Activated T-helper 2 cell treated with anti-CD3 and anti-CD28 coated beads, Interferon-gamma antibody, Interleukin-2, Interleukin-4, amounts not matched to agents 10 μg/mL and 5 μg/mL and 100 μg/mL, durations not matched to agents 14 hours and 24 hours and 36 hours (primary cell): ENCODE measurements around the gene PRRC2C. TPM values are rescaled to one million over a fixed set of nuclear protein-coding genes. Genes with fewer than 3 reads are reported as not detected.
"Not testable (repeated sequence)": the region's sequence is repeated elsewhere in the genome, so short reads cannot be mapped to it uniquely, and the experiment has no call there.

Source experiments
- DNase-seq: peaks from one replicate; pipeline ENCODE4 v3.0.0; 2021; ENCODE audit warnings: low spot score
- H3K27ac Mint-ChIP-seq: one replicate; pipeline ENCODE4 v1.8.0; 2021; ENCODE audit warnings: mixed read lengths
- H3K27me3 Mint-ChIP-seq: one replicate; pipeline ENCODE4 v1.8.0; 2021; ENCODE audit warnings: low read depth, mixed read lengths
- H3K36me3 Mint-ChIP-seq: one replicate; pipeline ENCODE4 v1.8.0; 2021; ENCODE audit warnings: low read depth, mixed read lengths
- H3K4me1 Mint-ChIP-seq: one replicate; pipeline ENCODE4 v1.8.0; 2021; ENCODE audit warnings: low read depth, mixed read lengths
- H3K4me3 Mint-ChIP-seq: one replicate; pipeline ENCODE4 v1.8.0; 2021; ENCODE audit warnings: low read depth, mild to moderate bottlenecking, moderate library complexity, mixed read lengths
- H3K9me3 Mint-ChIP-seq: one replicate; pipeline ENCODE4 v1.8.0; 2021; ENCODE audit warnings: mixed read lengths
- intact Hi-C: fragments of 100-400 bp; cut with micrococcal nuclease; formaldehyde crosslinking; loops from one replicate; pipeline ENCODE4 v1.15.1; 2023
- total RNA-seq: library from RNA; stranded (reverse); gene quantifications from 2 replicates; pipeline ENCODE4 v1.2.3, GENCODE V29; 2022

PRRC2C gene
- 269 and 286 TPM in 2 replicates for total RNA-seq

- peak within 1 kb of the TSS; percentile 93 for H3K4me3 Mint-ChIP-seq
- H3K4me1 Mint-ChIP-seq = peaks cover 40% of the 10 kb centered on the region
- H3K9me3 Mint-ChIP-seq = no peaks in the 10 kb centered on the region
- intact Hi-C loops = loop anchor here (1.0 to 5.0 kb wide), 7 partner anchors 15 to 1047 kb away; partner anchors contain the start of genes FMO4, METTL13, SUCO and VAMP4
- H3K27me3 Mint-ChIP-seq = no peaks in the 10 kb centered on the region
- peak; percentile 92 for DNase-seq
- H3K36me3 Mint-ChIP-seq = peaks cover 31% of the 10 kb centered on the region
- H3K27ac Mint-ChIP-seq = peak within 1 kb of the TSS; percentile 91
These were observed at the start of gene PRRC2C for GRCh38 chr1:171485375-171486047. TSS of gene PRRC2C (plus strand) at chr1:171485530. CDS start at chr1:171512089, 26,559 bp downstream.

DNA sequence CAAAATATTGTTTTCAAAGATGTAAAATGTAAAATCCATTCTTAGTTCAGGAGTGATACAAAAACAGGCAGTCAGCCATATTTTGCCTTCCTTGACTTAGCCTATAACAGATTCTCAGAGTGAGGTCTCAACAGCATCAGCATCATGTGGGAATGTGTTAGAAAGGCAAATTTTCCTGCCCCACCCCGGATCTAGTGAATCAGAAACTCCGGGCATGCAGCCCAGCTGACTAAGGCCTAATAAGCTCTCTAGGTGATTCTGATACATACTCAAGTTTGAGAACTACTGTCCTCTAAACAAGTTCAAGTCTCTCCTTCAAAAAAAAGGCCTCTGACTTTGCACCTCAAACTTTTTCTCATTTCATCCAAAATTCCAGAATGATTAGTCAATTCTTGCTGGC is 46.9 kb upstream of the PRRC2C start:
- Mint-ChIP-seq H3K27ac (no peak overlapping the region), H3K4me3 (no peak overlapping the region), H3K4me1 (peaks cover 7% of the 10 kb centered on the region), H3K36me3 (no peaks in the 10 kb centered on the region), H3K27me3 (no peaks in the 10 kb centered on the region), H3K9me3 (no peaks in the 10 kb centered on the region)
- intact Hi-C loops = no loop called here
- no peak for DNase-seq

GRCh38 chr1:171440201-171440600 is 45.1 kb upstream of the PRRC2C start:
- DNase-seq, H3K36me3 Mint-ChIP-seq, H3K9me3 Mint-ChIP-seq, H3K27me3 Mint-ChIP-seq, H3K4me3 Mint-ChIP-seq, H3K27ac Mint-ChIP-seq, H3K4me1 Mint-ChIP-seq, intact Hi-C loops: not testable (repeated sequence)

DNA sequence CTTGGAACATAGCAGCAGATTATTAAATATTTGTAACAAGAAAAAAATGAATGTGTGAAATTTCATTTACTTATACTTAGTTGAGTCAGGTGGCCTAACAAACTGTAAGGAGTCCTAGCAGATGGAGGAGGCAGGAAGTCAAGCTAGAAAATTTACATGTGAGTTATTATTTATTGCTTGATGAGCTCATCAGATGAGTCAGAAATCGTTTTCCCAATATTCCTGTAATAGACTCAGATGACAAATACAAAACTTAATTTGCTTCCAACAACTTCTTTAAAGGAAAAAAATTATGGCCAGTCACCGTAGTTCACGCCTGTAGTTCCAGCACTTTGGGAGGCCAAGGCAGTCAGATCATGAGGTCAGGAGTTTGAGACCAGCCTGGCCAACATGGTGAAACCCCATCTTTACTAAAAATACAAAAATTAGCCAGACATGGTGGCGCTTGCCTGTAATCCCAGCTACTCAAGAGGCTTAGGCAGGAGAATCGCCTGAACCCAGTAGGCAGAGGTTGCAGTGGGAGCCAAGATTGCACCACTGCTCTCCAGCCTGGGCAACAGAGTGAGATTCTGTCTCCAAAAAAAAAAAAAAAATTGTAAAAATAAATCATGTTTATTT is 43.9 kb upstream of the PRRC2C start:
- H3K4me1 Mint-ChIP-seq, H3K27me3 Mint-ChIP-seq, H3K4me3 Mint-ChIP-seq, intact Hi-C loops, H3K9me3 Mint-ChIP-seq, H3K36me3 Mint-ChIP-seq, DNase-seq, H3K27ac Mint-ChIP-seq: not testable (repeated sequence)

DNA sequence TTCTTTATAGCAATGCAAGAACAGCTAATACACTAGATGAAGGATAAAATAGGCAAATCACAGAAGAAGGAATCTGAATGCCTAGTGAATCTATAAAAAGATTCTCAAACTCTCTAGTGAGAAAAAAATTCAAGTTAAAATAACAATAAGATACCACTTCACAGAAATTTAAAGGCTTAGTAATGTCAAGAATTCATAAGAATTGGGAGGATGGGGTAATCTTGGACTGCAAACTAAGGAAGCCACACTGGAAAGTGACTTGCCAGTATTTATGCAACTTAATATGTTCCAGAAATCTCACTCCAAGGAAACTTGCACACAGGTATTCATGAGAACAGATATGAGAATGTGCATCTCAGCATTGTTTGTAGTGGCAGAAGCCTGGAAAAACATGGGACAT is 38.9 kb upstream of the PRRC2C start:
- H3K27me3 Mint-ChIP-seq = no peaks in the 10 kb centered on the region
- H3K36me3 Mint-ChIP-seq = no peaks in the 10 kb centered on the region
- no peak overlapping the region for H3K4me3 Mint-ChIP-seq
- no peak for DNase-seq
- no peak overlapping the region for H3K27ac Mint-ChIP-seq
- no peaks in the 10 kb centered on the region for H3K9me3 Mint-ChIP-seq
- no peaks in the 10 kb centered on the region for H3K4me1 Mint-ChIP-seq
- intact Hi-C loops = no loop called here

DNA sequence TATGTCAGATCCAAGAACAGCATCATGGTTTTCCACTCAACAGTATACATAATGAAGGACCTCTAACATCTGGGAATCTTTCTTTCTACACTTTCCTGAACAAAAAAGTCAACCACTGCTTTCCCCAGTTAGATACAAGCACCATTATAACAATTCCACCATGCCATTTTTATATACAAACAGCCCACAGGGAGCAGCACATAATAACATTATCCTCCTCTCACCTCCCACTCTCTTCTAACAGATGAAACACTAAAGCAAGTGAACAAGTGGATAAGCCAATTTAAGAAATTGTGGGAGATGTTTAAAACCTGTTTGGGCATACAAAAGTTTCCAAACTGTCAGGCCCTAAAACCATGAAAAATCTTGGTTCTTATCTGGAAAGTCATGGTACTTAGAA is 29.4 kb upstream of the PRRC2C start:
- no peak for DNase-seq
- intact Hi-C loops = no loop called here
- H3K4me3 Mint-ChIP-seq = no peak overlapping the region
- no peaks in the 10 kb centered on the region for H3K4me1 Mint-ChIP-seq
- no peaks in the 10 kb centered on the region for H3K27me3 Mint-ChIP-seq
- no peaks in the 10 kb centered on the region for H3K9me3 Mint-ChIP-seq
- no peak overlapping the region for H3K27ac Mint-ChIP-seq
- no peaks in the 10 kb centered on the region for H3K36me3 Mint-ChIP-seq

- Mint-ChIP-seq H3K4me3 (no peak overlapping the region), H3K9me3 (no peaks in the 10 kb centered on the region), H3K27me3 (no peaks in the 10 kb centered on the region), H3K27ac (no peak overlapping the region), H3K36me3 (no peaks in the 10 kb centered on the region), H3K4me1 (no peaks in the 10 kb centered on the region)
- intact Hi-C loops = no loop called here
- DNase-seq = no peak
These were observed 27.9 kb upstream of the PRRC2C start for GRCh38 chr1:171457412-171457811.

DNA sequence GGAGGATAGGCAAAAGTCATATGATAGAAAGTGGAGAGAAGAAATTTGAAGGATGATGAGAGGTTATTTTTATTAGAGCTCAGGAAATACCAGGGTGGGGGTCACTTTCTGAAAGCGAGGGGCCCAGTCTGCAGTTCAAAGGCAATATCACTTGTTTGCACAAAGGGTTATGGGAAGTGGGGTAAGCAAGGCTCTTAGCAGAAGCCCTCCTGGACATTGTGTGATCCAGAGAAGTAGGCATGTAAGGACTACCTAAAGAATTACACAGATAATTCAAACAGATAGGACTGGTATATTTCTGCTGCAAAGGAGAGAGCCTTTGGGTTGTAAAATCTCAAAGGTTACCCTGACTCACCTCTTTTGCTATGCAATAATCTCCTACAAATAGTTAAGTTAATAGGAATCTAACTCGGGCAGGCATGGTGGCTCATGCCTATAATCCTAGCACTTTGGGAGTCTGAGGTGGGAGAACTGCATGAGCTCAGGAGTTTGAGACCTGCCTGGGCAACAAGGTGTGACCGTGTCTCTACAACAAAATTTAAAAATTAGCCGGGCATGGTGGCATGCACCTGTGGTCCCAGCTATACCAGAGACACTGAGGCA is 25.2 kb upstream of the PRRC2C start:
- intact Hi-C loops = no loop called here
- no peak for DNase-seq
- no peak overlapping the region for H3K27ac Mint-ChIP-seq
- H3K36me3 Mint-ChIP-seq = no peaks in the 10 kb centered on the region
- H3K9me3 Mint-ChIP-seq = no peaks in the 10 kb centered on the region
- H3K27me3 Mint-ChIP-seq = peaks cover 2% of the 10 kb centered on the region
- H3K4me3 Mint-ChIP-seq = no peak overlapping the region
- no peaks in the 10 kb centered on the region for H3K4me1 Mint-ChIP-seq

DNA sequence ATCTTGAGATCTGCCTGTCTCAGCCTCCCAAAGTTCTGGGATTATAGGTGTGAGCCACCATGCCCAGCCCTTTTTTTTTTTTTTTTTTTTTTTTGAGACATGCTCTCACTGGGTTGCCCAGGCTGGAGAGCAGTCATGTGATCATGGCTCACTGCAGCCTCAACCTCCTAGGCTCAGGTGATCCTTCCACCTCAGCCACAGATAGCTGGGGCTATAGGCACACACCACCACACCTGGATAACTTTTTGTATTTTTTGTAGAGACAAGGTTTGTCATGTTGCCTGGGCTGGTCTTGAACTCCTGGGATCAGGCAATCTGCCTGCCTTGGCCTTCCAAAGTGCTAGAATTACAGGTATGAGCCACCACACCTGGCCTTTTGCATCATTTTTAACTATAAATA is 17.7 kb upstream of the PRRC2C start:
- H3K4me3 Mint-ChIP-seq = no peak overlapping the region
- intact Hi-C loops = no loop called here
- no peak overlapping the region for H3K27ac Mint-ChIP-seq
- no peaks in the 10 kb centered on the region for H3K9me3 Mint-ChIP-seq
- H3K36me3 Mint-ChIP-seq = no peaks in the 10 kb centered on the region
- peaks cover 2% of the 10 kb centered on the region for H3K27me3 Mint-ChIP-seq
- no peak for DNase-seq
- H3K4me1 Mint-ChIP-seq = no peaks in the 10 kb centered on the region

DNA sequence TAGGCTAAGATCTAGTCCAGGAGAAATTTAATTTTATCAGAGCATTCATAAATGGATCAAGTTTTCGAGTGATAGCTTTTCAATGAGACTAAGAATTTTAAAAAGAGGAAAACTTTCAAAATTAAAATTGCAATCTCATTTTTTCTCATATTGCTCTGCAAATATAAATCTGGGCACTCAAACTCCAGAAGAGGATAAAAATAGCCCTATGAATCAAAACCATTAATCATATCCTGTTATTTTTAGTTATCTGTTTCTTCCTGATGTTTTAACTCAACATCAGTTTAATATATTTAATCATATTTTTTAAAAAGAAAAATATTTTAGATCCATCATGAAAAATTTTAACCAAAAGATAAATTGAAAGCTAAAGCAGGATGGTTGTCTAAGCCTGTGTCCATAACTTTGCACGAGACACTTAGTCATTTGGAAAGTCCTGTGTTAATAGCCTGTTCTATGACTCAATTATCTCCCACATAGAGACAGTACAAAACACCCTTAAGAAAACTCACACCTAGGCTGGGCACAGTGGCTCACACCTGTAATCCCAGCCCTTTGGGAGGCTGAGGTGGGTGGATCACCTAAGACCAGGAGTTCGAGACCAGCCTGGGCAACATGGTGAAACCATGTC is 17.1 kb upstream of the PRRC2C start:
- no peak overlapping the region for H3K27ac Mint-ChIP-seq
- no peaks in the 10 kb centered on the region for H3K4me1 Mint-ChIP-seq
- intact Hi-C loops = no loop called here
- H3K9me3 Mint-ChIP-seq = no peaks in the 10 kb centered on the region
- peaks cover 2% of the 10 kb centered on the region for H3K27me3 Mint-ChIP-seq
- no peak for DNase-seq
- H3K36me3 Mint-ChIP-seq = no peaks in the 10 kb centered on the region
- H3K4me3 Mint-ChIP-seq = no peak overlapping the region

DNA sequence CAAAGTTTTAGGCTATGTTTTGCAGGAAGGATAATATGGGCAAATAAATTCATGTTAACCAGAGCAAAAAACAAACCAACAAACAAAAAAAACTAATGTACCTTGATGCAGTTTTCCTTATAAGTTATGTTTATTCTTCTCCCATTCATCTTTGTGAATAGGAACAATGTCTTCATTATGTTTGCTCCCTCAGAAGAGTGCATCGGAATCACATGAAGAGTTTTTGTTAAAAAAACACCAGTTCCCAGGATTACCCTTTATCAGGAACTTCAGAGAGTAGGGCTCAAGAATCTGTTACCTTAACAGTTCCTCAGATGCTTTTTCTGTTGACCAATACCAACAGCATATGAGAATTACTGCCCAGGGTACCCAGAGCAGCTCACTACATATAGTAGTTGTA is 14.6 kb upstream of the PRRC2C start:
- DNase-seq = no peak
- H3K27ac Mint-ChIP-seq = no peak overlapping the region
- intact Hi-C loops = no loop called here
- H3K36me3 Mint-ChIP-seq = no peaks in the 10 kb centered on the region
- H3K9me3 Mint-ChIP-seq = no peaks in the 10 kb centered on the region
- peaks cover 12% of the 10 kb centered on the region for H3K27me3 Mint-ChIP-seq
- no peaks in the 10 kb centered on the region for H3K4me1 Mint-ChIP-seq
- H3K4me3 Mint-ChIP-seq = no peak overlapping the region

DNA sequence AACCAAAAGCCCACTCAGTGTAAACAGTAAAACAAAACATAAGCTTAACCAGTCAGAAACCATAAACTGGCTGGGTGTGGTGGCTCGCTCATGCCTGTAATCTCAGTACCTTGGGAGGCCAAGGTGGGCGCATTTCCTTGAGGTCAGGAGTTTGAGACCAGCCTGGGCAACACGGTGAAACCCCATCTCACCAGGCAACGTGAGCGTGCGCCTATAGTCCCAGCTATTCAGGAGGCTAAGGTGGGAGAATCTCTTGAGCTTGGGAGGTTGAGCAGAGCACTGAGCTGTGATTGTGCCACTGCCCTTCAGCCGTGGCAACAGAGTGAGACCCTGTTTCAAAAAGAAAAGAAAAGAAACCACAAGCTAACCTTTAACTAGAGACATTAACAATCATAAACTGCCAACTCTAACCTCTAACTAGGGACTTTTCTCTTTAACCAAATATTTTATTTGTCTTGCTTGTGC is 13.1 kb upstream of the PRRC2C start:
- H3K27me3 Mint-ChIP-seq = peaks cover 17% of the 10 kb centered on the region
- no peaks in the 10 kb centered on the region for H3K36me3 Mint-ChIP-seq
- no peaks in the 10 kb centered on the region for H3K4me1 Mint-ChIP-seq
- intact Hi-C loops = no loop called here
- DNase-seq = no peak
- H3K4me3 Mint-ChIP-seq = no peak overlapping the region
- no peaks in the 10 kb centered on the region for H3K9me3 Mint-ChIP-seq
- H3K27ac Mint-ChIP-seq = no peak overlapping the region

GRCh38 chr1:171476829-171477228 is 8.5 kb upstream of the PRRC2C start:
- intact Hi-C loops = no loop called here
- H3K4me1 Mint-ChIP-seq = peaks cover 3% of the 10 kb centered on the region

More at GRCh38 chr1:171476829-171477228, 8.5 kb upstream of the PRRC2C start:
- H3K27ac Mint-ChIP-seq = no peak overlapping the region
- no peak overlapping the region for H3K4me3 Mint-ChIP-seq
- peaks cover 18% of the 10 kb centered on the region for H3K27me3 Mint-ChIP-seq
- DNase-seq = no peak
- no peaks in the 10 kb centered on the region for H3K36me3 Mint-ChIP-seq
- H3K9me3 Mint-ChIP-seq = no peaks in the 10 kb centered on the region
